OCI-LY1 (cell line): Measurements from ENCODE around the gene RTP2.

Experiments used
- H2AFZ ChIP-seq: fragments of 200-600 bp; sonication (generic), shearing (Covaris generic); 2 replicates; pipeline ENCODE4 v1.6.0; 2014; ENCODE audit warnings: antibody characterized with exemption, mild to moderate bottlenecking, low read length
- H3F3A ChIP-seq: fragments of 200-600 bp; sonication (generic), shearing (Covaris generic); 2 replicates; pipeline ENCODE4 v1.6.0; 2014; ENCODE audit warnings: mild to moderate bottlenecking, antibody characterized with exemption, low read length, moderate library complexity; ENCODE audit not compliant: insufficient read depth
- H3K27ac ChIP-seq: fragments of 200-600 bp; sonication (generic); 2 replicates; pipeline ENCODE4 v1.5.1; 2014; ENCODE audit warnings: low read length, mixed run types, mild to moderate bottlenecking, low read depth; ENCODE audit not compliant: poor library complexity, severe bottlenecking
- H3K27me3 ChIP-seq: fragments of 200-600 bp; sonication (generic); 2 replicates; pipeline ENCODE4 v1.6.0; 2014; ENCODE audit warnings: antibody characterized with exemption, mild to moderate bottlenecking, low read length, moderate library complexity; ENCODE audit not compliant: insufficient read depth
- H3K36me3 ChIP-seq: fragments of 200-600 bp; sonication (generic); 2 replicates; pipeline ENCODE4 v1.6.1; 2014; ENCODE audit warnings: mild to moderate bottlenecking, antibody characterized with exemption, low read length, moderate library complexity, mixed read lengths; ENCODE audit not compliant: insufficient read depth
- H3K4me1 ChIP-seq: fragments of 200-600 bp; sonication (generic); 2 replicates; pipeline ENCODE4 v1.5.1; 2014; ENCODE audit warnings: mild to moderate bottlenecking, low read length, moderate library complexity; ENCODE audit not compliant: insufficient read depth, severe bottlenecking
- H3K4me2 ChIP-seq: fragments of 200-600 bp; sonication (generic), shearing (Covaris generic); 2 replicates; pipeline ENCODE4 v1.6.1; 2014; ENCODE audit warnings: low read length
- H3K4me3 ChIP-seq: fragments of 200-600 bp; sonication (generic); 2 replicates; pipeline ENCODE4 v1.5.1; 2014; ENCODE audit warnings: low read length, low read depth, mild to moderate bottlenecking, mixed read lengths; ENCODE audit not compliant: poor library complexity, severe bottlenecking
- H3K79me2 ChIP-seq: fragments of 200-600 bp; shearing (Covaris generic); 2 replicates; pipeline ENCODE4 v1.6.1; 2016; ENCODE audit warnings: mixed run types, low read length, mixed read lengths; ENCODE audit not compliant: insufficient read depth
- H3K9ac ChIP-seq: fragments of 200-600 bp; sonication (generic), shearing (Covaris generic); 2 replicates; pipeline ENCODE4 v1.6.1; 2014; ENCODE audit warnings: mild to moderate bottlenecking, low read length, mixed read lengths
- H3K9me2 ChIP-seq: fragments of 200-600 bp; sonication (generic), shearing (Covaris generic); 2 replicates; pipeline ENCODE4 v1.6.1; 2014; ENCODE audit warnings: low read depth, mild to moderate bottlenecking, low read length, mixed read lengths
- H3K9me3 ChIP-seq: fragments of 200-600 bp; shearing (Covaris generic); 2 replicates; pipeline ENCODE4 v1.6.1; 2014; ENCODE audit warnings: low read length, mixed read lengths
- H4K20me1 ChIP-seq: fragments of 200-600 bp; sonication (generic), shearing (Covaris generic); 2 replicates; pipeline ENCODE4 v1.6.0; 2016; ENCODE audit warnings: mild to moderate bottlenecking, low read length; ENCODE audit not compliant: insufficient read depth
- CTCF ChIP-seq: fragments of 200-600 bp; sonication (generic), shearing (Covaris generic); IDR thresholded peaks from 2 replicates; pipeline ENCODE4 v1.5.1; 2017; ENCODE audit warnings: mild to moderate bottlenecking, antibody characterized with exemption, low read length, moderate library complexity, mixed read lengths
- EZH2 ChIP-seq: fragments of 200-600 bp; sonication (generic), shearing (Covaris generic); IDR thresholded peaks from 2 replicates; pipeline ENCODE4 v1.8.0; 2017; ENCODE audit warnings: borderline replicate concordance, mixed run types, mild to moderate bottlenecking, antibody characterized with exemption, low read length, moderate library complexity, mixed read lengths

Gene RTP2

DNA sequence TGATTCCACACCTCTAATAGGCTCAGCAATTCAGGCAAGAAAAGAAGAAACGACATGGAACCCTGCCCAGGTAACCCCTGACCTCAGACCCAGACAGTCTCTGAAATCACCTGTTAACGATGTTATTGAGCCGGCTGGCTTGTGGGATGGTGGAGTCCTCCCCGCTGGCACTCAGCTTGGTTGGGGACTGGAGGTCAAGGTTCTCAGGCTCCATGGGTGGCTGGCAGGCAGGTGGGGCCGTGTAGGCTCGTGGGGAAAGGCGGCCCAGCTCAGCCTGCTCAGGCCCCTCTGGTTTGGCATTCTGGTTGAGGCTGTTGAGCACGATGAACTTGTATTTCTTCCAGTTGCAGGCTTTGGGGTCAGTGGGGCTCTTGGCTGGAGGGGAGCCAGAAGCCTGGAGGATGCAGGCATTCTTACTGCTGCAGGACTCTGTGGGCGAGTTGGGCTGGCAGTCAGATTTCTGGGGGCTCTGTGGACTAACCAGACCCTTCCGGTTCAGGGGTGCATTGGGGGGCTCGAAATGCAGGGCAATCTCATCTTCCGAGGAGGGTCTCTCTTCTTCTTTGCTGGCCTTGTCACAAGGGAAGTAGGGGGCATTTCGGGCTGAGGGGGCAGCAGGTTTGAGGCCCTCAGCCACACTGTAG, 26.7 kb upstream of the RTP2 start:
- Histone ChIP-seq H3K27me3 (no peaks in the 10 kb centered on the region), H3K36me3 (peaks cover 100% of the 10 kb centered on the region), H3K4me1 (peaks cover 31% of the 10 kb centered on the region), H4K20me1 (no peaks in the 10 kb centered on the region), H3K4me3 (no peak overlapping the region), H3K9me3 (no peaks in the 10 kb centered on the region), H2AFZ (no peak overlapping the region), H3K9ac (no peak overlapping the region), H3K27ac (peak overlapping the region; percentile 40), H3K9me2 (no peaks in the 10 kb centered on the region), H3K4me2 (no peak overlapping the region), H3F3A (peaks cover 52% of the 10 kb centered on the region; the same call in 1 of the 2 replicates), H3K79me2 (no peaks in the 10 kb centered on the region)
- TF ChIP-seq EZH2 (no peak), CTCF (no peak)

DNA sequence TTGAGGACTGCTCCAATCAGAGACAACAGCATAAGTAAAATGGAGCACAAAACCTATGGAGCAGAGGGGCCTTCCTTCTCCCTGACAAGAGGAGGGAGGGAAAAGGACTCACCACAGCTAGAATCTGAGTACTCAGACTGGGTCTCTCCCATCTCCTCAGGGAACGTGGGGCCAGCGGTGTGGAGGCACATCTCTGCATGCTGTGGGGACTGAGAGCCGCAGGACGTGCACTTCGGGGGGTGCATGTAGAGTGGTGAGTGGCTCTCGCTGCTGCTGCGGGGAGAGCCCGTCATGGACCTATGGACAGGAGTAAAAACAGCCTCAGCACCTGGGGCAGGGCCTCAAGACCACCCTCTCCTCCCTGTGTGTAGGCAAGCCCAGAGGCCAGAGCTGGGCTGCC, 25.9 kb upstream of the RTP2 start:
- no peaks in the 10 kb centered on the region for H3K27me3 ChIP-seq
- TF ChIP-seq CTCF (no peak), EZH2 (no peak)
- H3K9me2 ChIP-seq: no peaks in the 10 kb centered on the region
- peaks cover 57% of the 10 kb centered on the region for H3F3A ChIP-seq
- H3K4me3 ChIP-seq: no peak overlapping the region
- no peaks in the 10 kb centered on the region for H3K9me3 ChIP-seq
- no peak overlapping the region for H3K4me2 ChIP-seq
- no peak overlapping the region for H3K9ac ChIP-seq
- no peaks in the 10 kb centered on the region for H4K20me1 ChIP-seq
- H3K4me1 ChIP-seq: peaks cover 23% of the 10 kb centered on the region
- H3K27ac ChIP-seq: peak overlapping the region; percentile 40
- peaks cover 100% of the 10 kb centered on the region for H3K36me3 ChIP-seq
- H2AFZ ChIP-seq: no peak overlapping the region
- H3K79me2 ChIP-seq: no peaks in the 10 kb centered on the region

- Histone ChIP-seq H3K9me2 (no peaks in the 10 kb centered on the region), H2AFZ (no peak overlapping the region), H3K9me3 (no peaks in the 10 kb centered on the region), H3K27me3 (no peaks in the 10 kb centered on the region), H3K4me2 (no peak overlapping the region), H3K27ac (peak overlapping the region; percentile 43), H3K4me3 (no peak overlapping the region), H4K20me1 (no peaks in the 10 kb centered on the region), H3K79me2 (no peaks in the 10 kb centered on the region), H3F3A (peaks cover 53% of the 10 kb centered on the region), H3K9ac (no peak overlapping the region), H3K36me3 (peaks cover 99% of the 10 kb centered on the region), H3K4me1 (peaks cover 6% of the 10 kb centered on the region)
- TF ChIP-seq EZH2: no peak
- no peak for TF ChIP-seq CTCF
Measured at GRCh38 chr3:187726564-187726963, 24.2 kb upstream of the RTP2 start.
